Measurements from ENCODE around the gene ZFAND2B.

The ZFAND2B gene

DNA sequence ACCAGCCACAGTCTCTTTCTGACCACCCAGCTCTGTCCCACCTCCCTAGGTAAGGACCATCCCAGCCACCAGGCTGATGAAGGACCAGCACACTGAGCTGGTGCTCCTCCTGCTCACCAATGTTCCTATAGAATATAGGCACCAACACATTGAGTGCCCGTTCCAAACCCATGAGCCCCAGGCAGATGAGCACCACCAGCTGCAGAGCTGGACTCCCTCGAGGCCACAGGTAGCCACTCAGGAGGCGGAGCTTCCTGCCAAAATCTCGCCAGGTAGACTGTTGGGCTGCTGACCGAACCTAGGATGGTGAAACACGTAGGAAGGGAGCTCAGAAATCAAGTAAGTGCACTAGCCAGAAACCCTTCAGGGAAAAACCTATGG is 9.9 kb downstream of the ZFAND2B start:
- DNase-seq (ENCODE audit: extremely low read depth, low read depth), result no peak
- no peak overlapping the region for H3K4me3 ChIP-seq (replicated peaks; ENCODE audit: low read depth, low read length)
- TF ChIP-seq, protein P1, sequence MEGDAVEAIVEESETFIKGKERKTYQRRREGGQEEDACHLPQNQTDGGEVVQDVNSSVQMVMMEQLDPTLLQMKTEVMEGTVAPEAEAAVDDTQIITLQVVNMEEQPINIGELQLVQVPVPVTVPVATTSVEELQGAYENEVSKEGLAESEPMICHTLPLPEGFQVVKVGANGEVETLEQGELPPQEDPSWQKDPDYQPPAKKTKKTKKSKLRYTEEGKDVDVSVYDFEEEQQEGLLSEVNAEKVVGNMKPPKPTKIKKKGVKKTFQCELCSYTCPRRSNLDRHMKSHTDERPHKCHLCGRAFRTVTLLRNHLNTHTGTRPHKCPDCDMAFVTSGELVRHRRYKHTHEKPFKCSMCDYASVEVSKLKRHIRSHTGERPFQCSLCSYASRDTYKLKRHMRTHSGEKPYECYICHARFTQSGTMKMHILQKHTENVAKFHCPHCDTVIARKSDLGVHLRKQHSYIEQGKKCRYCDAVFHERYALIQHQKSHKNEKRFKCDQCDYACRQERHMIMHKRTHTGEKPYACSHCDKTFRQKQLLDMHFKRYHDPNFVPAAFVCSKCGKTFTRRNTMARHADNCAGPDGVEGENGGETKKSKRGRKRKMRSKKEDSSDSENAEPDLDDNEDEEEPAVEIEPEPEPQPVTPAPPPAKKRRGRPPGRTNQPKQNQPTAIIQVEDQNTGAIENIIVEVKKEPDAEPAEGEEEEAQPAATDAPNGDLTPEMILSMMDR (IDR thresholded peaks at IDR 0.05; ENCODE audit: low read depth, low read length, missing control alignments), result no peak

DNA sequence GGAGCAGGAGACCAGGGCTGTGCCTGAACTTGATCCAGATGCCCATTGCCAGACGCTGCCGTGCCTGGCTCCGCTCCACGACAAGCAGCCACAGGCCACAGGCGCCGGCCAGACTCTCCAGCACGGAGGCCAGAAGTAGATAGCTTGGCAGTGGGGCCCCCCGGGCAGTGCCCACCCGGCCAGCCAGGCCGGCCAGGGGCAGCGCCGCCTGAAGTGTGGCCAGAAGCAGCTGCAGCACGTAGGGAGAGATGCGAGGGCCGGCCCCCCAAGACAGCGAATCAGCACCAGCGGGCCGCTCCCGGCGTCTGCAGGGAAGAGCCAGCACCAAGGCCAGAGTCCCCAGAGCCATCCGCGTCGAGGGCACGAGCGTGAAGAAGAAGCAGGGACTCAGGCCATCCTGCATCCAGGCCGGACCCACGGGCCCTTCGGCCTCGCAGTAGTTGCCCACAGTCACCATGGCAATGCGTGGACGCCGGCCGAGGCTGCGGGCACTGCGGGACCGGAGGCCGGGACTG is 11.7 kb downstream of the ZFAND2B start:
- H3K4me3 ChIP-seq (replicated peaks; ENCODE audit: low read depth, low read length), result peak overlapping the region; percentile 60
- TF ChIP-seq, protein P1 (IDR thresholded peaks at IDR 0.05; ENCODE audit: low read depth, low read length, missing control alignments), result no peak
- no peak for DNase-seq (ENCODE audit: extremely low read depth, low read depth)

DNA sequence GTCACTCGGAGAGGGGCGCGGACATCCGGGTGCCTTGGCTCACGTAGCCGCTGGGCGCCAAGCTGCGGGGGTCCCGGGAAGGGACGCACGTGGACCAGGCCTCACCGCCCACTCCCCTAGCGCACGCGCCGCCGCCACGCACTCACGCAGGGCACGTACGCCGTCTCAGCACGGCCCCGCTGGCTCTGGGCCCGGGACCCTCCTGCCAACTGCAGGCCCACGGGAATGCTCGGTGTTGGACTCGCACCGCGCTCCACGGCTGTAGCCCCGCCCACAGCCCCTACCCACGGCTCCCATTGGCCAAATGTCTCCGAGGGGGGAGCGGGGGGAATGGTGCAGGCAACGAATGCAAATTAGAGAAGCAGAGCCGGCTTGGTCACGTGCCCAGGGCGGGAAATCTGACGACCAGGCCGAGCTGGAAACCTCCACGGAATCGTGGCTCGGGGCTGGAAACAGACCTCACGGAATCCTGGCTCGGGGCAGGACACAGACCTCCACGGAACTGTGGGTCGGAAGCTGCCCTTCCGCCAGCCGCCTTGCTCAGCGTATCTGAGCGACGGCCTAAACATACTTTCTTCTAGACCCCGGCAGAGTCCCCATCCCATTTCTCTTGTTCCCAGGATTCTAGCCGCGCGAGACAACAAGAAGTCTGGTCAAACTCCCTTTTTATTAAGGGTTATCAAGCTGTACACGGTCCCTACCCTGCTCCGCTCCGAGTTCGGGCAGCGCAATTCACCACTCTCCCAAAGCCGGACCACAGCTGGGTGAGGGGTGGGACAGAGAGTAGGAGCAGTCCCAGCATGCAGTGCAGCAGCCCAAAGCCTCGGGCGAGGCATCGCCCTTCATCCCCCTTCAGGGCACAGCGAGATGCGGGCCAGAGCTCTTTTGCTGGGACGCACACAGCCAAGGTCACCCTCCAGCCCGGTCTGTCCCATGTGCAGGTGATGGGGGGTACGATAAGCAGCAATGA is 12.4 kb downstream of the ZFAND2B start, which contains the start of gene ABCB6:
TSS of gene ABCB6 (minus strand) at position 227 of the 970 bp plus-strand sequence. CDS start 285 bp downstream, outside the sequence.
- no peak for DNase-seq (ENCODE audit: extremely low read depth, low read depth)
- peak within 1 kb of the TSS; percentile 60 for H3K4me3 ChIP-seq (replicated peaks; ENCODE audit: low read depth, low read length)
- TF ChIP-seq, protein P1 (IDR thresholded peaks at IDR 0.05; ENCODE audit: low read depth, low read length, missing control alignments), result no peak

DNA sequence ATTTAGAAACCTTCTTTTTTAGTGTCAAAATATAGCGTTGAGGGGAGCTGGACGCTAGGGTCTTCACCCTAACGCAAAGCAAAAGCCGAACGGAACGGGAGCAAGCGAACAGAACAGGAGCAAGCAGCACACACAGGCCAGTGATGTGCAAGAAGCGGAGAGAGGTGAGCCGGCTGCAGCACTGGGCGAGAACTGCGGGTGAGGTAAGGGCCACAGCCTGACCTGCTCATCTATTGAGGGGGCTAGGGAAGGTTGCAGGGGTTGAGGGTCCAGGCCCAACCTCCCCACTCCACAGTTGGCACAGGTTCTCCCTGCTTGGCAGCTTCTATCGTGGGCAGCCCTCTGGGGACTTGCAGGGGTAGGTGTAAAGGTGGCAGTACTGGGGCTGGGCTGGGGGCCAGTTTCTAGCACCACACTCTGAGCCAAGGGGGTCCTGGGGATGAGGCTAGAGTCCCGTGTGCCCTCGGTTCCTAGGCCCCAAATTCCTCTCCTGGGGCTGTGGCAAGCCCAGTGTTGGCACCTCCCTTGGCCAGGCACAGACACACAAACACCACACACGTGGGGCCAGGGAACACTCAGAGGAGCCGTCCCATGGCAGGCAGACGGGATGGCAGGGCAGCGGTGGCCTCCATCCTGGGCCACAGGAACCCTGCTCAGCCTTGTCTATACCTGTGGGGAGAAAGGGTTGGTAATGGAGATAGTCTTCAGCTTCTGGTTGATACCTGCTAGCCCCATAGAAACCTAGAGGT is 13.4 kb downstream of the ZFAND2B start:
- no peak for DNase-seq (ENCODE audit: extremely low read depth, low read depth)
- H3K4me3 ChIP-seq (replicated peaks; ENCODE audit: low read depth, low read length), result no peak overlapping the region
- TF ChIP-seq, protein P1 (IDR thresholded peaks at IDR 0.05; ENCODE audit: low read depth, low read length, missing control alignments), result no peak

DNA sequence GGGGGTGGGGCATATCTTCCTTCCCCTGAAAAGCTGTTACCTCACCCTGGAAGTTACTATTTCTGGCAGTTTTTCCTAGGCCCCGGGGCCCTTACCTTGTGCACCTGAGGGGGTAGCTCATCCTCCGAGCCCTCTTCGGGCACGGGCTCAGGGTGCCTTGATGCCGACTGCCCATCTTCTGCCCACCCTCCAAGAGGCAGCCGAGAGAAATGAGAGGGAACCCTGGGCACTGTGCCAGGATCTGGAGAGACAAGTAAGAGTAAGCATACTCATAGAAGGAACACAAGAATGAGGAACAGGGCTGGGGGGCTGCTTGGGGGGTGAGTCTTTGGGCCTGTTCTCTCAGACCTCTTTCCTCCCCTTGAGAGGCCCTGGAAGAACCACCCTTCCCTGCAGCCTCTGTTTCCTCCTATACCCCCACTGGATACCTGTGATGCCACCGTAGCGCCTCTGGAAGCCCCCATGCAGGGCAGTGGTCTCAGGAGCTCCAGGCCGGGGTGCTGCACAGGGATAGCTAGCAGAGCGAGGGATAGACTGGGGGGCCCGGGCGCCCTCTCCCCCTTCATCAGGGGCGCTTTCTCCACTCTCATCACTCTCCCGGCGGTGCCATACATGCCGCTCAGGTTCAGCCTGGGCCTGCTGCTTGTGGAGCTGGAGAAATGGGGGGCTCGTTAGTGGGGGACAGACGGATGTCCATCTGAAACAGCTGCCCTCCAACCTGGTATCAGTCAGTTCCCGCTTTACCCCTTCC is 14.2 kb downstream of the ZFAND2B start:
- H3K4me3 ChIP-seq (replicated peaks; ENCODE audit: low read depth, low read length), result no peak overlapping the region
- TF ChIP-seq, protein P1 (IDR thresholded peaks at IDR 0.05; ENCODE audit: low read depth, low read length, missing control alignments), result no peak
- no peak for DNase-seq (ENCODE audit: extremely low read depth, low read depth)

DNA sequence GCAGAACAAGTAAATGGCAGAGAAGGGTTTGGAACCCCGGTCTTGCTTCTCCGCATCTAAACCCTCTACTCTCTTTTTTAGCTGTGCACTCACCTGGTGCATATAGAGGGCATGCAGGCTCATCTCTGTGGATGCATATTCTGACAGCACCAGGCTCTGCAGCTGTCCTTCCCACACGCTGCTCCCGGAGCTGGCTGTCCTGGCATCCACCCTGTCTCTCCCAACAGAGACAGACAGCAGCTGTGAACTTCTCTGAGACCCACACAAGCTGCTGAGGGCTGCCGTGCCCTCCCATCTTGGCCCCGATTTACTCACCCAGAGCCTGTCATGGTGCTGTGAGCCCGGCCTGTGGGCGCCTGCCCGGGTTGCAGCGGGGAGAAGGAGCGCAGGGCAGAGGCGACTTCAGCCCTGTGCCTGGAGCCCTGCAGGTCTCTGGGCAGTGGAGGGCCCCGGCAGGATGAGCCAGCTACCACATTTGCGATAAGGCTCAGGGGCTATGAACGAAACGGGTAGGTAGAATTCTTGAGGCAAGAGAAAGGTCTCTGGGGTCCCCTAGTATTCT is 15.5 kb downstream of the ZFAND2B start:
- TF ChIP-seq, protein P1 (IDR thresholded peaks at IDR 0.05; ENCODE audit: low read depth, low read length, missing control alignments), result no peak
- DNase-seq (ENCODE audit: extremely low read depth, low read depth), result no peak
- H3K4me3 ChIP-seq (replicated peaks; ENCODE audit: low read depth, low read length), result no peak overlapping the region
